H1 (cell line): ENCODE data around the gene TRIM5. TPM values are rescaled to one million over a fixed set of nuclear protein-coding genes. Genes with fewer than 3 reads are reported as not detected.

Experiments used
- CBX8 ChIP-seq: fragments of 300-800, 300-1000 bp; sonication (generic); IDR thresholded peaks from 2 replicates; pipeline ENCODE4 v1.7.1; 2016; ENCODE audit warnings: low read depth, low read length, borderline replicate concordance
- SAP30 ChIP-seq: fragments of 300-600 bp; sonication (generic); IDR thresholded peaks from 2 replicates; pipeline ENCODE4 v1.7.1; 2012; ENCODE audit warnings: low read length, moderate library complexity, mild to moderate bottlenecking, inconsistent platforms; ENCODE audit not compliant: insufficient read depth, insufficient replicate concordance
- polyA plus RNA-seq, 7 experiments: library from polyadenylated mRNA; depleted of rRNA in 3 of 7; stranded (reverse) in 5 of 7; unstranded in 2 of 7; fragments of >200 nt in 5 of 7; fragments of 200-250 nt in 2 of 7; gene quantifications; 1 replicate in 5 of 7; 2 replicates in 1 of 7; 4 replicates in 1 of 7; pipeline versions ENCODE4 v1.2.1 to v1.2.3, GENCODE V29; 2011 to 2013; ENCODE audit warnings: missing spikeins in 2 of 7, mixed read lengths in 2 of 7
- total RNA-seq: library from RNA; stranded (reverse); fragmentation: NEBNext Ultra II Directional; extraction: Animal tissue kit (Norgen Biotek cat#: 25700); gene quantifications from 2 replicates; pipeline ENCODE4 v1.2.1, GENCODE V29; 2021
- TF ChIP-seq, protein P1 (sequence below), 3 experiments: IDR thresholded peaks; 1 replicate in 2 of 3; 2 replicates in 1 of 3; pipeline versions ENCODE4 v1.5.1 to v1.6.1; 2011; ENCODE audit warnings: low read length in 3 of 3, mild to moderate bottlenecking in 3 of 3, inconsistent platforms in 2 of 3, low read depth in 1 of 3, moderate library complexity in 1 of 3; ENCODE audit not compliant: insufficient read depth in 1 of 3; ENCODE audit errors: control extremely low read depth in 1 of 3
- TF ChIP-seq, protein P2 (sequence below): IDR thresholded peaks from 2 replicates; pipeline ENCODE4 v1.6.1; 2012; ENCODE audit warnings: low read length, inconsistent platforms

The TRIM5 gene
- total and polyA plus RNA-seq, 2 of the 8 experiments (the other 6 are each of a cell fraction or from before 2014, with no cell fraction given): 23.5 to 35.5 TPM

DNA sequence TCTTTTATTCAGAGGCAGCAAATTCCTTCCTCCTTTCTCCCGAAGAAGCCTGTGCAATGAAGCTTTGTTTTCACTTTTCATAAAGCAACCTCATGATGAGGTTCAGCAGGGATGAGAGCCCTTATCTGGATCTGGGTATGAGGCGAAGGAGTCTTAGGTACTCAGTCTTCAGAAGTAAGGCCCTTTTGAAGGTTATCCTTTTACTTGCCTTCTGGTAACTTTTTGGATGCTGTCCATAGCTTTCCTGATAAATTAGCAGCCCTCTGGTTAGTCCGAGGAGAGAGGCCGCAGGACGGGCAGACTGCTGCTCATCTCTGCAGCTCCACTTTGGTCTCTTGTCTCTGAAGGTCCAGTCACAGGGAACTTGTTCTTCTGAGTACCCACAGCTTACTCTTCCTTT lies 5.9 kb upstream of the TRIM5 start (continued):
- TF ChIP-seq, protein P1, sequence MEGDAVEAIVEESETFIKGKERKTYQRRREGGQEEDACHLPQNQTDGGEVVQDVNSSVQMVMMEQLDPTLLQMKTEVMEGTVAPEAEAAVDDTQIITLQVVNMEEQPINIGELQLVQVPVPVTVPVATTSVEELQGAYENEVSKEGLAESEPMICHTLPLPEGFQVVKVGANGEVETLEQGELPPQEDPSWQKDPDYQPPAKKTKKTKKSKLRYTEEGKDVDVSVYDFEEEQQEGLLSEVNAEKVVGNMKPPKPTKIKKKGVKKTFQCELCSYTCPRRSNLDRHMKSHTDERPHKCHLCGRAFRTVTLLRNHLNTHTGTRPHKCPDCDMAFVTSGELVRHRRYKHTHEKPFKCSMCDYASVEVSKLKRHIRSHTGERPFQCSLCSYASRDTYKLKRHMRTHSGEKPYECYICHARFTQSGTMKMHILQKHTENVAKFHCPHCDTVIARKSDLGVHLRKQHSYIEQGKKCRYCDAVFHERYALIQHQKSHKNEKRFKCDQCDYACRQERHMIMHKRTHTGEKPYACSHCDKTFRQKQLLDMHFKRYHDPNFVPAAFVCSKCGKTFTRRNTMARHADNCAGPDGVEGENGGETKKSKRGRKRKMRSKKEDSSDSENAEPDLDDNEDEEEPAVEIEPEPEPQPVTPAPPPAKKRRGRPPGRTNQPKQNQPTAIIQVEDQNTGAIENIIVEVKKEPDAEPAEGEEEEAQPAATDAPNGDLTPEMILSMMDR (IDR thresholded peaks at IDR 0.05; ENCODE audit: control extremely low read depth in 1 of 3, insufficient read depth in 1 of 3, low read depth in 1 of 3, low read length in 3 of 3): no peak
- TF ChIP-seq SAP30 (no peak), CBX8 (no peak)
- TF ChIP-seq, protein P2, sequence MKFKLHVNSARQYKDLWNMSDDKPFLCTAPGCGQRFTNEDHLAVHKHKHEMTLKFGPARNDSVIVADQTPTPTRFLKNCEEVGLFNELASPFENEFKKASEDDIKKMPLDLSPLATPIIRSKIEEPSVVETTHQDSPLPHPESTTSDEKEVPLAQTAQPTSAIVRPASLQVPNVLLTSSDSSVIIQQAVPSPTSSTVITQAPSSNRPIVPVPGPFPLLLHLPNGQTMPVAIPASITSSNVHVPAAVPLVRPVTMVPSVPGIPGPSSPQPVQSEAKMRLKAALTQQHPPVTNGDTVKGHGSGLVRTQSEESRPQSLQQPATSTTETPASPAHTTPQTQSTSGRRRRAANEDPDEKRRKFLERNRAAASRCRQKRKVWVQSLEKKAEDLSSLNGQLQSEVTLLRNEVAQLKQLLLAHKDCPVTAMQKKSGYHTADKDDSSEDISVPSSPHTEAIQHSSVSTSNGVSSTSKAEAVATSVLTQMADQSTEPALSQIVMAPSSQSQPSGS: no peak
